Fibroblast of pulmonary artery (primary cell): ENCODE measurements around the gene CEACAM21.

ENCODE experiments used
- DNase-seq: peaks from one replicate; pipeline ENCODE4 v3.0.0-alpha.2; 2010; ENCODE audit warnings: low read depth
- H3K4me3 ChIP-seq: replicated peaks from 2 replicates; pipeline ENCODE4 v1.5.1; 2011; ENCODE audit warnings: low read depth, mild to moderate bottlenecking, control low read depth, low read length, moderate library complexity
- CTCF ChIP-seq: IDR thresholded peaks from 2 replicates; pipeline ENCODE4 v1.5.1; 2011; ENCODE audit warnings: mild to moderate bottlenecking, control low read depth, low read length, inconsistent platforms; ENCODE audit errors: missing control alignments

Gene CEACAM21

GRCh38 chr19:41548047-41548446, 27.9 kb upstream of the CEACAM21 start:
- TF ChIP-seq CTCF = no peak
- H3K4me3 ChIP-seq = no peak overlapping the region
- DNase-seq = no peak

- H3K4me3 ChIP-seq = no peak overlapping the region
- DNase-seq = no peak
- no peak for TF ChIP-seq CTCF
Observed at GRCh38 chr19:41548954-41549688, 26.8 kb upstream of the CEACAM21 start.

GRCh38 chr19:41549884-41550283, 26.1 kb upstream of the CEACAM21 start:
- no peak overlapping the region for H3K4me3 ChIP-seq
- no peak for DNase-seq

GRCh38 chr19:41551212-41551610, 24.8 kb upstream of the CEACAM21 start:
- TF ChIP-seq CTCF = no peak
- H3K4me3 ChIP-seq = no peak overlapping the region
- DNase-seq = no peak

More at GRCh38 chr19:41549884-41550283, 26.1 kb upstream of the CEACAM21 start:
- no peak for TF ChIP-seq CTCF

GRCh38 chr19:41551711-41552110, 24.3 kb upstream of the CEACAM21 start:
- no peak overlapping the region for H3K4me3 ChIP-seq
- TF ChIP-seq CTCF = no peak
- no peak for DNase-seq

- TF ChIP-seq CTCF = no peak
- DNase-seq = no peak
- H3K4me3 ChIP-seq = no peak overlapping the region
Observed at GRCh38 chr19:41552558-41552957, 23.4 kb upstream of the CEACAM21 start.

GRCh38 chr19:41553804-41554203, 22.2 kb upstream of the CEACAM21 start:
- H3K4me3 ChIP-seq = no peak overlapping the region
- TF ChIP-seq CTCF = no peak
- no peak for DNase-seq
